Measurements from ENCODE around the gene ZCCHC24.
"Not testable (repeated sequence)": the region's sequence is repeated elsewhere in the genome, so short reads cannot be mapped to it uniquely, and the experiment has no call there.

Gene ZCCHC24

GRCh38 chr10:79472449-79472848 lies 27.0 kb upstream of the ZCCHC24 start:
- DNase-seq, result no peak

GRCh38 chr10:79471776-79472175 lies 26.4 kb upstream of the ZCCHC24 start:
- DNase-seq, result no peak

GRCh38 chr10:79470096-79470495 lies 24.7 kb upstream of the ZCCHC24 start:
- no peak for DNase-seq

GRCh38 chr10:79468841-79469585 lies 23.6 kb upstream of the ZCCHC24 start:
- no peak for DNase-seq

- no peak for DNase-seq
Measured at GRCh38 chr10:79468015-79468560, 22.7 kb upstream of the ZCCHC24 start.

- DNase-seq, result no peak
Measured at GRCh38 chr10:79465341-79465740, 19.9 kb upstream of the ZCCHC24 start.

- no peak for DNase-seq
Measured at GRCh38 chr10:79463578-79464496, 18.4 kb upstream of the ZCCHC24 start.

- DNase-seq, result no peak
Measured at GRCh38 chr10:79460687-79461086, 15.3 kb upstream of the ZCCHC24 start.

- no peak for DNase-seq
Measured at GRCh38 chr10:79459243-79459642, 13.8 kb upstream of the ZCCHC24 start.

- no peak for DNase-seq
Measured at GRCh38 chr10:79458483-79458882, 13.1 kb upstream of the ZCCHC24 start.

- no peak for DNase-seq
Measured at GRCh38 chr10:79457256-79457785, 11.9 kb upstream of the ZCCHC24 start.

- DNase-seq, result no peak
Measured at GRCh38 chr10:79454259-79454658, 8.8 kb upstream of the ZCCHC24 start.

GRCh38 chr10:79453392-79453791 lies 8.0 kb upstream of the ZCCHC24 start:
- no peak for DNase-seq

GRCh38 chr10:79452174-79452611 lies 6.8 kb upstream of the ZCCHC24 start:
- no peak for DNase-seq

- no peak for DNase-seq
Measured at GRCh38 chr10:79451046-79451699, 5.7 kb upstream of the ZCCHC24 start.

- no peak for DNase-seq
Measured at GRCh38 chr10:79449181-79450146, 4.0 kb upstream of the ZCCHC24 start.

- no peak for DNase-seq
Measured at GRCh38 chr10:79448732-79449049, 3.3 kb upstream of the ZCCHC24 start.

- DNase-seq, result no peak
Measured at GRCh38 chr10:79447911-79448731, 2.7 kb upstream of the ZCCHC24 start.

- not testable (repeated sequence) for DNase-seq
Measured at GRCh38 chr10:79447249-79447648, 1.8 kb upstream of the ZCCHC24 start.

- DNase-seq, result no peak
Measured at GRCh38 chr10:79446758-79447084, 1.3 kb upstream of the ZCCHC24 start.
